GM10266 (cell line): Measurements from ENCODE around the gene NCOA1.

Experiments
- DNase-seq: peaks from one replicate; pipeline ENCODE4 v3.0.0; 2012; ENCODE audit errors: extremely low spot score
- CTCF ChIP-seq: IDR thresholded peaks from 2 replicates; pipeline ENCODE4 v1.5.1; 2012; ENCODE audit warnings: mild to moderate bottlenecking, low read depth; ENCODE audit not compliant: control insufficient read depth, insufficient read depth; ENCODE audit errors: missing control alignments

NCOA1 gene

GRCh38 chr2:24739354-24740025, 248.4 kb downstream of the NCOA1 start:
- no peak for TF ChIP-seq CTCF
- no peak for DNase-seq

GRCh38 chr2:24740142-24740541, 249.1 kb downstream of the NCOA1 start:
- DNase-seq: no peak
- no peak for TF ChIP-seq CTCF

DNA sequence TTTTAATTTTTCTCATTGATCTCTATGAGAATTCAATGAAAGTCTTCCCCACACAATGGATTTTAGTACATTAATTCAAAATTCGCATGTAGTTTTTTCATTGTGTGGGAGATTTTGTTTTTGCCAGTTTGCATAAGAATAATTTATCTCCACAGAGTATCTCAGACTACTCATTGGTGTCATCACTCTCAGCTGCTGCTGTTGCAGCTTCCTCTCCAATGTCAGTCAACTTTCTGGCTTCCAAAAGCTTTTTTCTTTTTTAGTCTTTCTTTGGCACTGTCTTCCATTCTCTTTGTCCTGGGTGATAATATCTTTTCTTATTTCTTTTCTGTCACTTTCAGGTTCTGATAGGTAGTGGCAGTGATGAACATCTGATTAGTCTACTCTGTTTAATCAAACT, 251.7 kb downstream of the NCOA1 start:
- no peak for TF ChIP-seq CTCF
- DNase-seq: no peak

DNA sequence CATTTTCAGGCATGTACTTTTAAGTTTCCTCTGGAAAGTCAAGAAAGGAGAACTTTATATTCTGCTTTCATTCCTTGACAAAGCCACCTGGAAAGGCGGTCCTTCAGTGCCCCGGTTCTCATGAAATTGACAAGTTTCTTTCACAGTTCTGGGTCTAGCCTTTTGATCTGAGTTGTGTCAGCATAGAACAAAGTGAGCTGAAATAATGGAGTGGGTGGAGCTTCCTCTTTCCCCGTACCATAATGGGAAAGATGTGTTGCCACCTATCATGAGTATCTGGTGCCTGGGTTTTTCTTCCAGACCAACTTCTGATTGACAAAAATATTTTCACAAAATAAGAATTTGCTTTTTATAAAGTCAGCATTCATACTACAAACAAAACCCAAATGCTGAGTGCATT, 252.9 kb downstream of the NCOA1 start:
- TF ChIP-seq CTCF: no peak

DNA sequence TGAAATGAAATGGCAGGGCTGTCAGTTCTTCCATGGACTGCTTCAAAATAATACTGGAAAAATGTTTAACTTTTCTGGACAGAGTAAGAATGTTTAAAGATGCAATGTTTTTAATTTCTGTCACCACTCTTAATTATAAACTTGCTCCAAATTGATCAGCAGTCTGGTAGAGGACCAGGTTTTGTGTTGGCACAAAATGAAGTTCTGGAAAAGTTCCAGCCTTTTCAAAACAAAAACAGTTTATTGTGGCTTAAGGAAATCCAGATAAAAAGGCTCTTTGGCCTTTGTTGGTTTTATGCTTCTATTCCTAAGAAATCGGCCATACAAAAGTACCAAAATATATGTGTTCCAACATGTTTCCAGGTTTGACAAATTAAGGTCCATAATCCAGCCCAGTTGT, 253.3 kb downstream of the NCOA1 start:
- no peak for DNase-seq
- TF ChIP-seq CTCF: no peak

More for the DNA sequence above, 252.9 kb downstream of the NCOA1 start:
- no peak for DNase-seq

DNA sequence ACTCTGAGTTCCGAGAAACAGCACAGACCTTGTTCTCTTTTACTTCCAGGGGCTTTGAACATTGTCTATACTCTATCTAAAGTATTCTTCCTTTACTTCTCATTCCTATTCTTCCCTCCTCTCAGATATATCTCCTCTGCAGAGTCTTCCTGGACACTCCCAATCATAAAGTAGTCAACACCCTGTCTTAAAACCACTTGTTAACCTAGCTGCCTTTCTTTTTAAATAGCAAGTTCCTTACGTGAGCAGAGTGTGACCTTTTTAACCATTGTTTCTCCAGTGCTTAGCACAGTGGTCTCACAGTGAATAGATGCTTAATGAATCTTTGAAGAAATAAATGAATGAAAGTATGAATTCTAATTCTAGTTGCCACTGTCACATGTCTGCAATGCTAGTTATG, 254.8 kb downstream of the NCOA1 start:
- DNase-seq: no peak
- TF ChIP-seq CTCF: no peak

DNA sequence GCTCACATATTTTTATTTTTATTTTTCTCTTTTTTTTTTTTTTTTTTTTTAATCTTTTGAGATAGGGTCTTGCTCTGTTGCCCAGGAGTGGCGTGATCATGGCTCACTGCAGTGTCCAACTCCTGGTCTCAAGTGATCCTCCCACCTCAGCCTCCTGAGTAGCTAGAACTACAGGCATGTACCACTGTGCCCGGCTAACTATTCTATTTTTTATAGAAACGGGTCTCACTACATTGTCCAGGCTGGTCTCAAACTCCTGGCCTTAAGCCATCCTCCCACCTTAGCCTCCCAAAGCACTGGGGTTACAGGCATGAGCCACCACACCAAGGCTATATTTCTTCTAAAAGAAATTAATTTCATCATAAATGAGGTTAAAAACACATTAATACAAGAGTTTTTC, 256.2 kb downstream of the NCOA1 start:
- TF ChIP-seq CTCF: no peak
- no peak for DNase-seq
